ES-I3 (cell line): Measurements from ENCODE around the gene KCNA3.

Experiments used
- H3K36me3 ChIP-seq: 2 replicates; pipeline ENCODE4 v1.6.1; 2013; ENCODE audit warnings: mild to moderate bottlenecking, low read length, control low read depth, moderate library complexity; ENCODE audit not compliant: insufficient read depth
- H3K4me1 ChIP-seq: 2 replicates; pipeline ENCODE4 v1.6.1; 2013; ENCODE audit warnings: mild to moderate bottlenecking, control low read depth, low read length; ENCODE audit not compliant: insufficient read depth
- H3K9ac ChIP-seq: 2 replicates; pipeline ENCODE4 v1.6.1; 2013; ENCODE audit warnings: low read depth, mild to moderate bottlenecking, low read length, moderate library complexity
- H3K9me3 ChIP-seq: 2 replicates; pipeline ENCODE4 v1.6.1; 2013; ENCODE audit warnings: mild to moderate bottlenecking, low read length, moderate library complexity; ENCODE audit not compliant: control insufficient read depth, insufficient read depth

KCNA3 gene

DNA sequence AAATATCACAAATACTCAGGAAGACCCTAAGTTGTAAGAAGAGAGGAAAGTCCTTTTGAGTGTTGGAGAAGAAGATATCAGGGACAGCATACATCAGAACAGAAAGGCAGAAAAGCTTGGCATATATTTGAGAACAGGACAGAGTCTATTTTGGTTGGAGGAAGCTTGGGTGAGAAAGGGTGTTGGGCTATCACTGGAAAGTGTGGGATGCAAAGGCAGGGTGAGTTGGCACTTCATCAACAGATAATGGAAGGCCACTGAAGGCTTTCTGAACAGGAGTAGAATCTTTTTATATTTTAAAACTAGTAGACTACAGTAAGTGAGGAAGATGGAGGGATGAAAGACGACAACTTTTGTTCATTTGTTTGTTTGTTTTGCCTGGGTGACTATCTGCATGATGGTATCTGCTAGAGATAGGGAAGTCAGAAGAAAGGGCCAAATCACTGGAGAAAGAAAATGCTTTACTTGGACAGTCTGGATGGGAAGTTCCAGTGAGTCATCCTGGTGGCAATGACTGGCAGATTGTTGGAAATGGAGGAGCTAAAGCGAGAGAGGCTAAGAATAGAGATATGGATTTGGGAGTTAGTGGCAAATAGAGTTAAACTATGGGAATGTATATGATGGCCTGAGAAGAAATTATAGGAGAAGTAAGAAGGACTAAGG, 34.9 kb downstream of the KCNA3 start:
- no peaks in the 10 kb centered on the region for H3K4me1 ChIP-seq
- no peak overlapping the region for H3K9ac ChIP-seq

GRCh38 chr1:110638556-110638955, 36.2 kb downstream of the KCNA3 start:
- Histone ChIP-seq H3K9ac (no peak overlapping the region), H3K9me3 (no peaks in the 10 kb centered on the region), H3K4me1 (no peaks in the 10 kb centered on the region), H3K36me3 (no peaks in the 10 kb centered on the region)

More for the DNA sequence above, 34.9 kb downstream of the KCNA3 start:
- no peaks in the 10 kb centered on the region for H3K36me3 ChIP-seq
- no peaks in the 10 kb centered on the region for H3K9me3 ChIP-seq

DNA sequence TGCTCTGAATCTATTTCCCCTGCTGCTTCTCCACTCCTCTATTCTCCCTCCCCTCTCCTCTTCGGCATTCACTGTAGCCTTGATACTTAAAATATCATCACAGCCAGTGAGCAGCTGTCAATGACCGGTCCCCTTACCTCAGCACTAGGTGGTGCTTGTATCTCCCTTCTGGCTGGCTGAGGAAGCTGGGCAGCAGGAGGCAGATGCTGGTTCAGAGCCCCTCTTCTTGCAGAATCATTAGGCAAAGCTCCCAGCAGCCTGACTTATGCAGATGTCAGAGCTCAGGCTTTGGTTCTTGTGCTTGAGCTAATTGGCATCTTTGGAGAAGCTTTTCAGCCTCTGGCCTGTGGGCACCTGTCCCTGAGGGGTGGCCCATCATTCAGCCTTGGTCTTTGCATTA, 36.7 kb downstream of the KCNA3 start:
- no peak overlapping the region for H3K9ac ChIP-seq
- no peaks in the 10 kb centered on the region for H3K36me3 ChIP-seq
- H3K4me1 ChIP-seq = no peaks in the 10 kb centered on the region
- H3K9me3 ChIP-seq = no peaks in the 10 kb centered on the region

DNA sequence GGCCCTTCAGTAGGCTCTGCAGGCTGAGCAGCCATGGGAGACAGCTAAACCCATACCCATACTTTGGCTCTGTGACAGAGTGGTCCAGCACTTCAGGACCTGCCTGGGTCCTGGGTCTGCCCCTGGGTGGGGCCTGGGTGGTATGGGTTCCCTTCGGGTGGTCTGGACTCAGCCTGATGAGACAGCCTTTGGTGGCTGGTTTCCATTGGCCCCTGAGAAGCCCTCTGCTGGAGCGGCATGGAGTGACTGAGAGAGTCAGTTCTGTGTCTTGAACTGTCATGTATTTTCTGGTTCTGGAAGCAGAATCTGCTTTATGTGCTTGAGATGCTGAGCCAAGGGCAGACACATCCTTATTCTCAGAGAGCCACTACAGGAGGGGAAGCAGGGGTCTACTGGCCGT, 37.3 kb downstream of the KCNA3 start:
- Histone ChIP-seq H3K9me3 (no peaks in the 10 kb centered on the region), H3K9ac (no peak overlapping the region), H3K4me1 (no peaks in the 10 kb centered on the region), H3K36me3 (no peaks in the 10 kb centered on the region)

DNA sequence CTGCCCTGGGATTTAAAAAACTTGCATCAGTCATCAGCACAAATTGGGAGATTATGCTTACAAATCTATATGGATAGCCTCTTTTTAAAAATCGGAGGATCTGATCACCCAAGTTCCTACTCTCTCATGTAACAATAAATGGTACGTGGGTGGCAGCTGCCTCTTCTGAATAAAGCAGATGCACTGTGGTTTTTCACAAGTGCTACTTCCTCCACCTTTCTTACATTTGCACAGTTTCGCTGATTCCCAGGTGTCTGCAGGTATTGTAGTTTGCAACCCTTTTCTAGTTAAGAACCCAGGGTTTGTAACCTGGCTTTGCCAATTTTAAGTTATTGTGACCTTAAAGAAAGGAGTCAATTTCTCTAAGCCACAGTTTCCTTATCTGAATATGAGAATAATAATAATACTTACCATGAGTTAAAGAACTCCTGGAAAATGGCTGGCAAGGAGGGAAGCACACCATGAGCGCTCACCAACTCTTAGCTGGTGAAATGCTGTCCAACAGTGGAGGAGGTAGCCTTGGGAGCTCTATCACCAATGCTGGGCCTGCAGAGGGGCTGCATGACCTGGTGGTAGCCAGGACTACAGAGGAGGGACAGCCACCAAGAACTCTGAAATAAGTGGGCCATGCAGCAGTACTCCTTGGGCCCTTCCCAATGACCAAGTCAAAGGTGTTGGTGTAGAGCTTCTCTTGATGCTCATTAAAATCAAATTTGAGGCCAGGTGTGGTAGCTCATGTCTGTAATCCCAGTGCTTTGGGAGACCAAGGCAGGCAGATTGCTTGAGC, 38.4 kb downstream of the KCNA3 start:
- Histone ChIP-seq H3K36me3 (no peaks in the 10 kb centered on the region), H3K9me3 (no peaks in the 10 kb centered on the region), H3K4me1 (no peaks in the 10 kb centered on the region), H3K9ac (no peak overlapping the region)

DNA sequence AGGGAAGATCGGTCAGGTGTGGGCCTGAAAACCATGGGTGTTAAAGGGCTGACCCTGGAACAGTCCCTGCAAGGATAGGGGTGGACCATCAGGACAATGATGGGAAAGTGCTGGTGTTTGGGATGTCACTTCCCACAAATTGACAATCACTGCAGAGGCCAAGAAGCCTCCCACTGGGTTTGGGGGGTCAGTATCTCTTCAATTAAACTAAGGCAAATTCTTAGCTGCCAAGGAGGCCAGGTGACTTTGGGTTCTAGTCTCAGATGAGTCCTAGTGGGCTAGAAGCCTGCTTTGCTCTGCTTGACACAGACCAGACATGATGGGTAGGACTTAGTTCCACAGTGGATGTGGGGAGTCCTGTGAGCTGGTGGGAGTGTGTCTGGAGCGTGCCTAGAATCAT, 39.3 kb downstream of the KCNA3 start:
- Histone ChIP-seq H3K4me1 (no peaks in the 10 kb centered on the region), H3K9ac (no peak overlapping the region), H3K36me3 (no peaks in the 10 kb centered on the region), H3K9me3 (no peaks in the 10 kb centered on the region)

DNA sequence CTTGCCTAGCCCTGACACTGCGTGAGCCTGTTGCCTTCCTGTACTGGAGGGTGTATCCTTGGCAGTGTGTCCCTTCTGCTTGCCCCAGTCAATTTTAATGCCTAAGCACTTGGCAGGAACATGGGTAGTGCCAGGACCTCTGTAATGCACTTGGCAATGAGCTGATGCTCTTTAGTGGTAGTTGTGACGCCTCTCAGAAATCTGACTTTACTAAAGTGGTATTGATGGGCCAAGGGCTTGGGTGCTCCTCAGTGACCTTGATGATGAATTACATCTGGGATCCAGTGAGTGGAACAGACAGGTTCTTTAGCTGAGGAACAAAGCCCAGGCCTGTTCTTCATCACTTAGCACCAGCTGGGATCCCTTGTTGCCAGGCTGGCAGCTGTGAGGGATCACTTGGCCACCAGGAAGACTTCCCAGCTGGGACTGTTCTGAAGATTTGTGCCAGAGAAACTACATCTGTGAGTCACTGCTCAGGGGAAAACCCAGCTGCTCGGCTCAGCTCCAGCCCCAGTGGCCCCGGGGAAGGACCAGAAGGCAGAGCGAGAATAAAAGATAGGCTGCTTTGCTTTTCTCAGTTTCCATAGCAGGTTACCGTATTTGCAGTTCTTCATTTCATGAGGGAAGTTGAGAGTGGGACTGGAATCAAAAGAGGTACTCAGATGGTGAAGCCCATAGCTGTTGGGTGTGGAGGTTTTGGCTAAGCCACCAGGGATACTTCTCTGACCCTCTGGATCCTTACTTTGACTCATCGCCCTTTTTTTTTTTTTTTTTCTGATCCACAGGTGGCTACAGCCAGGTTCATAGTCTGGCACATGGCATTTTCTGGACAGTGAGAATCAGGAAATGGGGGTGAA, 40.1 kb downstream of the KCNA3 start:
- H3K9me3 ChIP-seq = no peaks in the 10 kb centered on the region
- H3K9ac ChIP-seq = no peak overlapping the region
- H3K4me1 ChIP-seq = no peaks in the 10 kb centered on the region
- no peaks in the 10 kb centered on the region for H3K36me3 ChIP-seq

- H3K9me3 ChIP-seq = no peaks in the 10 kb centered on the region
- no peak overlapping the region for H3K9ac ChIP-seq
- H3K4me1 ChIP-seq = no peaks in the 10 kb centered on the region
- no peaks in the 10 kb centered on the region for H3K36me3 ChIP-seq
Measured at GRCh38 chr1:110634086-110634454, 40.7 kb downstream of the KCNA3 start.

GRCh38 chr1:110633646-110634030, 41.1 kb downstream of the KCNA3 start:
- Histone ChIP-seq H3K9me3 (no peaks in the 10 kb centered on the region), H3K36me3 (no peaks in the 10 kb centered on the region), H3K4me1 (no peaks in the 10 kb centered on the region), H3K9ac (no peak overlapping the region)

DNA sequence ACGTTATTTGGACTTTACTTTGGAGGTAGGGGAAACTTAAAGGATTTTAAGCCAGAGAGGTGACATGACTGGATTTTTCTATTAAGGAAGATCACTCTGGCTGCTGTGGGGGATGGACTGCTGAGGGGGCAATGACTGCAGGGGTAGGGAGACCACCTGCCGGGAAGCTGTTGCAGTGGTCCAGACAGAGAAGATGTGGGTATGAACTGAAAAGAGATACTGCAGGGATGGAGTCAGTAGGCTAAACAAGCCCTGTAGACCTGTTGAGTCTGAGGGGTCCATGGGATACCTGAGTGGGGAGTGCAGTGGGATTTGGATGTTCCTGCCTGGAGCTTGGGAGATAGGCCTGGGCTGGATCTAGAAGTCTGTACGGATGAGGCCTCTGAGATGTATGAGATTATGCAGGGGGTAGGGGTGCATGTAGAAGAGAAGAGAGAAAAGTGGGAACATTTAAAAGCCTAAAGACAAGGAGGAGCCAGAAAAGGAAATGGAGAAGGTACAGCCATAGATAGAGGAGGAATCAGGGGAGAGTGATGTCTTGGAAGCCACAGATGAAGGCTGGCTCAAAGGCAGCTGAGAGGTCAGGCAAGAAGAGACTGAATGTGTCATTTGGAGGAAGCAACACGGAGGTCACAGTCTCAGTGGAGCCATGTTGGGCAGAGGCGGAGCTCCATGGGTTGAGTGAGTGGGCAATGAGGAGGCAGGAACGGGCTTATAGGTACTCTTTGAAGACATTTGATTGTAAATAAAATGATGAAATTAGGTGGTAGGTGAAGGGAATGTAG, 42.7 kb downstream of the KCNA3 start:
- Histone ChIP-seq H3K9me3 (no peaks in the 10 kb centered on the region), H3K36me3 (no peaks in the 10 kb centered on the region), H3K9ac (no peak overlapping the region), H3K4me1 (no peaks in the 10 kb centered on the region)

DNA sequence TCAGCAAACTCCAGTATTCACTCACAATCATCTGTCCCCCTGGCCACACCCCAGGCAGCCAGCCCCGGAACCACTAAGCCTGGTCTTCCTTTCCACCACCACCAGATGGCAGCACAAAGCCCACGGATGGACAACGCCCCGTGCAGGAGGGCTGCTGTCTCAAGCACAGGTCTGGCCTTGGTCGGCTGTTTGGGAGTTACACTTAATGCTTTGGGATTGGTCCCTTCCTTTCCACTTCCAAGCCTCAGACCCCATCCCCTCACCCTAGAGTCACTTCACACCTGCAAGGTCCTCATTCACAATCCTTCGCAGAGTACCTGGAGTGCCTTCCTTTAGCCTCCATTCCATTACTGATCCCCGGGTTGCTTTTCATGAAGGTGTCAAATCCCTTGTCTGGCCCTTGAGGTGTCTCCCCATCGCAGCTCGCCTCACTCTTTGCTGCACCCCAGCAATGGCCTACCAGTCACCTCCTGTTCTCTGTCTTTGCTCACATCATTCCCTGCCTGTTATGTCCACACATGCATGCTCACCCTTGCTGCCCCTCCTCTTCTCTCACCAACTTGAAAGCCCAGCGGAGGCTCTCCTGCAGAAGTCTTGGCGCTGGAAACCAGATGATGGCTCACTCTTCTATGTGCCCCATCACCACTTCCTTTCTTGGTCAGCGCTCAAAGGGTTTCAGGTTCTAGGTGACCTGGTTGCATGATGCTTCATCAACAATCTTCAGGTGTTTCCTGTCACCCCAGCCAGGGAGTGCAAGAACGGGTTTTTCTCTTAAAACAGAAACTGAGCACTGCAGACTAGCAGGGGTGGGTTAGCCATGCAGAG, 43.7 kb downstream of the KCNA3 start:
- H3K9me3 ChIP-seq = no peaks in the 10 kb centered on the region
- H3K9ac ChIP-seq = no peak overlapping the region
- H3K4me1 ChIP-seq = no peaks in the 10 kb centered on the region
- H3K36me3 ChIP-seq = no peaks in the 10 kb centered on the region

DNA sequence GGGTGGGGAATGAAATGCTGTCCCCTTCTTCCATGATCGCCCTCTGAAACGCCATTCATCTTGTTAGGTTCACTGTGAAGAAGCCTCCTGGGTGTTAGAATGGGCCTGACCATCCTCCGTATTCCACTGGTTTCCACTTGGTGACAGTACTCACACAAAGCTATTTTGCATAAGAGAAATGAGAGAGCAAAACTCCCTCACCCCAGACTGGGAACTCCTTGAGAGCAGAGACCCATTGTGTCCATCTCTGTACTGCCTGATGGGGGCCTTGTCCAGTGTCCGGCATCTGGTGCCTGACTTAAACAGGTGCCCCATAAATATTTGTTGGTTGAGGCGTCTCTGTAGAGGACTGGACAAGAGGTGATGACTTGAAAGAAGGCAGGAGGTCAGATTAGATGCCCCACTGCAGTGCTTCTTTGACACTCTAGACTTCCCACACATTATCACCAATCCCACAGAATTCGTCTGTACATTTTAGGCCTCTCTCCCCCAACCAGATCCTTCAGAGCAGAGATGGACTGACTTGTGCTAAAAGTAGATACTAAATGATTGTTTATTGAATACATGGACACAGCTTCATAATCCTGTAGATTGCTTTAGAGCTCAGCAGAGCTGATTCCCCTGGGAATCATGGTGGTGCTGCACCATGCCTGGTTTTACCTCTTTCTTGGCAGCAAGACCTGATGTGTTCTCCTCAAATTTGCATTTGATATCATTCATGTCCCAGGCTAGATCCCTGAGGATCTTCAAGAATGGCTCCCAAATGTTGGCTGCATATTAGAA, 46.2 kb downstream of the KCNA3 start:
- Histone ChIP-seq H3K36me3 (no peaks in the 10 kb centered on the region), H3K9me3 (no peaks in the 10 kb centered on the region), H3K4me1 (no peaks in the 10 kb centered on the region)

GRCh38 chr1:110627764-110628163, 47.0 kb downstream of the KCNA3 start:
- Histone ChIP-seq H3K4me1 (no peaks in the 10 kb centered on the region), H3K9me3 (no peaks in the 10 kb centered on the region), H3K36me3 (no peaks in the 10 kb centered on the region), H3K9ac (no peak overlapping the region)

More for the DNA sequence above, 46.2 kb downstream of the KCNA3 start:
- no peak overlapping the region for H3K9ac ChIP-seq
